A549 (cell line): ENCODE data around the gene SETD1B.

Source experiments
- CEBPB ChIP-seq, 2 experiments: fragments of >200 bp in 1 of 2; sonication (Bioruptor Twin) in 1 of 2; formaldehyde crosslinking in 1 of 2; IDR thresholded peaks; 2 replicates each; pipeline ENCODE4 v1.6.1; 2012 to 2016
- E2F6 ChIP-seq: IDR thresholded peaks from 2 replicates; pipeline ENCODE4 v1.6.1; 2012; ENCODE audit warnings: low read depth, borderline replicate concordance
- ESRRA ChIP-seq: fragments of 150-350 bp; IDR thresholded peaks from 2 replicates; pipeline ENCODE4 v1.6.1; 2014; ENCODE audit warnings: mild to moderate bottlenecking, low read length, borderline replicate concordance
- FOSL2 ChIP-seq, 2 experiments: fragments of 450-650 bp in 1 of 2; fragments of >200 bp in 1 of 2; sonication (Bioruptor Twin) in 1 of 2; formaldehyde crosslinking; IDR thresholded peaks; 2 replicates each; pipeline versions ENCODE4 v1.5.0 to v1.6.1; 2016 to 2020; ENCODE audit warnings: mild to moderate bottlenecking in 1 of 2, moderate library complexity in 1 of 2
- HDAC2 ChIP-seq: fragments of 200-600 bp; sonication (generic); IDR thresholded peaks from 2 replicates; pipeline ENCODE4 v1.6.1; 2016
- MAX ChIP-seq: IDR thresholded peaks from 2 replicates; pipeline ENCODE4 v1.6.1; 2012
- TF ChIP-seq, protein P1 (sequence below): fragments of >200 bp; sonication (Bioruptor Twin); formaldehyde crosslinking; IDR thresholded peaks from 3 replicates; pipeline ENCODE4 v1.5.1; 2016

DNA sequence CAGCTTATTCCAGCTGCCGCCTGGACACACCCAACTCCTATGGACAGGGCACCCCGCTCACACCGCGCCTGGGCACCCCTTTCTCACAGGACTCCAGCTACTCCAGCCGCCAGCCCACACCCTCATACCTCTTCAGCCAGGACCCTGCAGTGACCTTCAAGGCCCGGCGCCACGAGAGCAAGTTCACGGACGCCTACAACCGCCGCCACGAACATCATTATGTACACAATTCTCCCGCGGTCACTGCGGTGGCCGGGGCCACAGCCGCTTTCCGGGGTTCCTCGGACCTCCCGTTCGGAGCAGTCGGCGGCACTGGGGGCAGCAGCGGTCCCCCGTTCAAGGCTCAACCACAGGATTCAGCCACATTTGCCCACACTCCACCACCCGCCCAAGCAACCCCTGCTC lies 5.9 kb downstream of the SETD1B start:
- TF ChIP-seq E2F6 (no peak), CEBPB (IDR thresholded peaks at IDR 0.05) (no peak), HDAC2 (no peak), MAX (no peak), FOSL2 (IDR thresholded peaks at IDR 0.05) (no peak), FOSL2 (CRISPR knock-in tag; IDR thresholded peaks at IDR 0.05) (no peak), ESRRA (no peak)
- TF ChIP-seq, protein P1, sequence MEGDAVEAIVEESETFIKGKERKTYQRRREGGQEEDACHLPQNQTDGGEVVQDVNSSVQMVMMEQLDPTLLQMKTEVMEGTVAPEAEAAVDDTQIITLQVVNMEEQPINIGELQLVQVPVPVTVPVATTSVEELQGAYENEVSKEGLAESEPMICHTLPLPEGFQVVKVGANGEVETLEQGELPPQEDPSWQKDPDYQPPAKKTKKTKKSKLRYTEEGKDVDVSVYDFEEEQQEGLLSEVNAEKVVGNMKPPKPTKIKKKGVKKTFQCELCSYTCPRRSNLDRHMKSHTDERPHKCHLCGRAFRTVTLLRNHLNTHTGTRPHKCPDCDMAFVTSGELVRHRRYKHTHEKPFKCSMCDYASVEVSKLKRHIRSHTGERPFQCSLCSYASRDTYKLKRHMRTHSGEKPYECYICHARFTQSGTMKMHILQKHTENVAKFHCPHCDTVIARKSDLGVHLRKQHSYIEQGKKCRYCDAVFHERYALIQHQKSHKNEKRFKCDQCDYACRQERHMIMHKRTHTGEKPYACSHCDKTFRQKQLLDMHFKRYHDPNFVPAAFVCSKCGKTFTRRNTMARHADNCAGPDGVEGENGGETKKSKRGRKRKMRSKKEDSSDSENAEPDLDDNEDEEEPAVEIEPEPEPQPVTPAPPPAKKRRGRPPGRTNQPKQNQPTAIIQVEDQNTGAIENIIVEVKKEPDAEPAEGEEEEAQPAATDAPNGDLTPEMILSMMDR: no peak
